NCI-H460 (cell line): Measurements from ENCODE around the gene MED20. TPM values are rescaled to one million over a fixed set of nuclear protein-coding genes. Genes with fewer than 3 reads are reported as not detected.

Source experiments
- DNase-seq: peaks from one replicate; pipeline ENCODE4 v3.0.0-alpha.2; 2016; ENCODE audit warnings: low read depth; ENCODE audit errors: extremely low read depth
- total RNA-seq: library from RNA; depleted of rRNA; stranded (reverse); fragments of >200 nt; shearing (Covaris generic); gene quantifications from 2 replicates; pipeline ENCODE4 v1.2.3, GENCODE V29; 2014

MED20 gene
- total RNA-seq, 1 experiment from 2014 or later, result 21.2 TPM

GRCh38 chr6:41914869-41915530 lies 5.9 kb downstream of the MED20 start:
- DNase-seq, result no peak

- no peak for DNase-seq
These were observed 6.6 kb downstream of the MED20 start for GRCh38 chr6:41914343-41914742.

GRCh38 chr6:41909727-41910126 lies 11.2 kb downstream of the MED20 start:
- no peak for DNase-seq

- no peak for DNase-seq
These were observed 18.9 kb downstream of the MED20 start for GRCh38 chr6:41901882-41902519.

- no peak for DNase-seq
These were observed 20.1 kb downstream of the MED20 start for GRCh38 chr6:41900861-41901260.

- DNase-seq, result no peak
These were observed 24.7 kb downstream of the MED20 start for GRCh38 chr6:41896281-41896680.

GRCh38 chr6:41895300-41896233 lies 25.4 kb downstream of the MED20 start, which contains the start of gene USP49:
USP49 (minus strand) TSS chr6:41895375; CDS start chr6:41806983, 88,392 bp downstream.
- DNase-seq, result peak; percentile 63

- no peak for DNase-seq
These were observed 26.3 kb downstream of the MED20 start for GRCh38 chr6:41894366-41895299.

- DNase-seq, result no peak
These were observed 27.9 kb downstream of the MED20 start for GRCh38 chr6:41892921-41893564.

GRCh38 chr6:41887331-41887751 lies 33.6 kb downstream of the MED20 start:
- no peak for DNase-seq

GRCh38 chr6:41885930-41886329 lies 35.0 kb downstream of the MED20 start:
- DNase-seq, result no peak

GRCh38 chr6:41884957-41885356 lies 36.0 kb downstream of the MED20 start:
- no peak for DNase-seq

GRCh38 chr6:41881506-41881905 lies 39.4 kb downstream of the MED20 start:
- DNase-seq, result no peak

- DNase-seq, result no peak
These were observed 42.0 kb downstream of the MED20 start for GRCh38 chr6:41878961-41879405.

GRCh38 chr6:41878246-41878645 lies 42.7 kb downstream of the MED20 start:
- DNase-seq, result no peak

GRCh38 chr6:41877051-41877680 lies 43.8 kb downstream of the MED20 start:
- DNase-seq, result no peak

- DNase-seq, result no peak
These were observed 46.2 kb downstream of the MED20 start for GRCh38 chr6:41874741-41875140.

- DNase-seq, result no peak
These were observed 48.8 kb downstream of the MED20 start for GRCh38 chr6:41872147-41872546.

GRCh38 chr6:41871691-41872090 lies 49.2 kb downstream of the MED20 start:
- DNase-seq, result no peak
